MV-4-11 (cell line): ENCODE data around the gene COX19.

Source experiments
- DNase-seq: peaks from one replicate; lab custom pipeline; 2025; lab: John Stamatoyannopoulos, UW

The COX19 gene

DNA sequence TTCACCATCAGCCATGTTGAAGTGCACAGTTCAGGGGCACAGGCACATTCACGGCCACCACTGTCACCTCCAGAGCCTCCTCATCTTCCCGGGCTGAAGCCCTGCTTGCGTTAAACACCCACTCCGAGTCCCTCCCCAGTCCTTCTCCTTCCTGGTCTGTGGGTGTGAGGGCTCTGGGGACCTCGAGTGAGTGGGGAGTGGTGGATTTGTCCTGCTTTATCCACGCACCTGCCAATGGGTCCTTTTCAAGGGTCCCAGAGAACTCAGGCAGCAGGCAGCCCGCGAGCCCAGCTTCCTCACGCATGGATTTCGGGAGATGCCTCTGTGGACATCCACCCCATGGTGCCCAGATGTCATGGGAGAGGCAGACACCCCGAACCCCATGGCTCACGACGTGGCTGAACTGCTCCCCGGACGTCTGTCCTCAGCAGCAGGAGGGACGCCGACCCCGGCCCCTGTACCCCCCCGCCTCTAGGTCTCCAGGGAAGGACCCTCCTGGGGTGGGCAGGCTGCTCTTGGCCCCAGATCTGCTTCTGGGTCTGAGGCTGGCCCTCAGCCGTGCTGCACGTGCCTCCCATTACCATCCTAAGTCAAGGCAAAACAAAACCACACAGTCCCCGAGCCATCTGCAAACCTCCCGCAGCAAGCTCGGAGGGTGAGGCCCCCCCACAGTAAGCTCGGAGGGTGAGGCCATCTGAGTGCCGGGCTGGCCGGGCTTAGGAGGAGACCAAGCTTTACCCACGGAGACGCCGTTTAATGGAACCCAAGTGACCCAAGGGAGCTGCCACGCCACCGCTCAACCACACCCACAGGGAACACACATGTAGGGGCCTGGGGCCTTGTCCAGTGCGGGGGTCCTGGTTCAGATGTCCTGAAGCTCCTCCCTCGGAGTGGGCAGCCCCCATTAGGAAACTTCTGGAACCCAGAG lies 16.6 kb upstream of the COX19 start:
- no peak for DNase-seq

DNA sequence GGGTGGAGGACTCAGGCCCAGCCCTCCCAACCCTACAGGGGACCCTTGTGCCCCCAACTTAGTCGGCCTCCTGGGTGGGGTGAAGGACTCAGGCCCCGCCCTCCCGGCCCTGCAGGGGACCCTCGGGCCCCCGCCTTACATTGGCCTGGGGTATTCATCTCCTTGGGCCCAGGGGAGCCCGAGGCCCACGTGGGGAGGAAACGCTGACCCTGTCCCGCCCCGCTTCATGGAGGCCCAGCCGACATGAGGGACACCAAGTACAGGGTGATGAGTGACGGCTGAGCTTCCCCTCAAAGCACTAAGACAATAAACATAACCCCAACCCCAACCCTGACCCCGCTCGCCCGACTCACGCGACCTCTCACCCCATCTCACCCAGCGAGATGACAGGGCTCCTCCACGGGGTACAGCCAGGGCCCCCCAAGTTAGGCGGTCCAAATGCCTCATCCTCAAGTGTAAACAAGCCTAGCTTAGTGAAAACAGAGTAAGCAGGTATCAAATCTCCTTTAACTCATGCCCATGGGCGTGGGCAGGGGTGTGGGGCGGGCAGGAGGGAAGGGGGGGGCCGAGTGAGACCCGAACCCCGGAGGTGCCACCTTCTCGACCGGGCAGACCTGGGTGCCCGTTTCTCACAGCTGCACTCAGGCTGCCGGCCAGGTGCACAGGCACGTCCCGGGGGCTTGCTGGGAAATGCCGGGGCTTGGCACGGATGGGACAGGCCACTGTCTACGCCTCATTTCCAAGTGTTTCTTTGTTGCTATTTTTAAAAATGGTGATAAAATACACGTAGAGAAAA lies 15.8 kb upstream of the COX19 start:
- no peak for DNase-seq

GRCh38 chr7:990352-990932 lies 15.1 kb upstream of the COX19 start:
- DNase-seq: no peak

GRCh38 chr7:988963-989529 lies 13.7 kb upstream of the COX19 start:
- no peak for DNase-seq

GRCh38 chr7:988426-988911 lies 13.1 kb upstream of the COX19 start:
- no peak for DNase-seq

GRCh38 chr7:987909-988308 lies 12.6 kb upstream of the COX19 start:
- DNase-seq: no peak

DNA sequence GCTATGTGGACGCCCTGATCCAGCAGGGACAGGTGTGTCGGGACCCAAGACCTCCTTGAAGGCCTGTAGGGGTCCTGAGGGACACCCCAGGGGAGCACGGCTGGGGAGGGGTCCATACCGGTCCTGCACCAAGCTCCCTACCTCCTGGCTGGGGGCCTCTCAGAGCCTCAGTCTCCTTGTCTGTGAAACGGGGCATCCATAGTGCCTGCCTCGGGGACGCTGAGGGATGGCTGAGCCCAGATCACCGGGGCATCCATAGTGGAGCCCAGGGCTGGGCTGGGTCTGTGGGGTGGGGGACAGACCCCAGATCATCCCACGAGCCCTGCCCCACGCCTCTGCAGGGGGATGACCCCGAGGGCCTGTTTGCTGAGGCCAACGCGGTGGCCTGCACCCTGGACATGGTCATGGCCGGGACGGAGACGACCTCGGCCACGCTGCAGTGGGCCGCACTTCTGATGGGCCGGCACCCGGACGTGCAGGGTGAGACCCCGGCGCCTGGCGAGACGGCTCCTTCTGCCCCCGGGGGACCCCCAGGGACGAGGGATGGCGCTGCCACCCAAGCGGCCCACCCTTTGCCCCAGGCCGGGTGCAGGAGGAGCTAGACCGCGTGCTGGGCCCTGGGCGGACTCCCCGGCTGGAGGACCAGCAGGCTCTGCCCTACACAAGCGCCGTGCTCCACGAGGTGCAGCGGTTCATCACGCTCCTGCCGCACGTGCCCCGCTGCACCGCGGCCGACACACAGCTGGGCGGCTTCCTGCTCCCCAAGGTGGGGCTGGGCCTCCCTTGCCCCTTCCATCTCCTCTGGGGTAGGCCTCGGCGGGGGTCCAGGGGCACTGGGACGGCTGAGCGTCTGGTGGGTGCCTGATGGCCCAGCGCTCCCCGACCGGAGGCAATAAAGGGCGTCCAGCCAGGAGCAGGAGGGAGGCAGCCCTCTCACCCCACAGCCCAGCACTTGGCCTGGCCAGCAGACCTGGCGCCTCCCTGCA lies 11.7 kb upstream of the COX19 start:
- no peak for DNase-seq

DNA sequence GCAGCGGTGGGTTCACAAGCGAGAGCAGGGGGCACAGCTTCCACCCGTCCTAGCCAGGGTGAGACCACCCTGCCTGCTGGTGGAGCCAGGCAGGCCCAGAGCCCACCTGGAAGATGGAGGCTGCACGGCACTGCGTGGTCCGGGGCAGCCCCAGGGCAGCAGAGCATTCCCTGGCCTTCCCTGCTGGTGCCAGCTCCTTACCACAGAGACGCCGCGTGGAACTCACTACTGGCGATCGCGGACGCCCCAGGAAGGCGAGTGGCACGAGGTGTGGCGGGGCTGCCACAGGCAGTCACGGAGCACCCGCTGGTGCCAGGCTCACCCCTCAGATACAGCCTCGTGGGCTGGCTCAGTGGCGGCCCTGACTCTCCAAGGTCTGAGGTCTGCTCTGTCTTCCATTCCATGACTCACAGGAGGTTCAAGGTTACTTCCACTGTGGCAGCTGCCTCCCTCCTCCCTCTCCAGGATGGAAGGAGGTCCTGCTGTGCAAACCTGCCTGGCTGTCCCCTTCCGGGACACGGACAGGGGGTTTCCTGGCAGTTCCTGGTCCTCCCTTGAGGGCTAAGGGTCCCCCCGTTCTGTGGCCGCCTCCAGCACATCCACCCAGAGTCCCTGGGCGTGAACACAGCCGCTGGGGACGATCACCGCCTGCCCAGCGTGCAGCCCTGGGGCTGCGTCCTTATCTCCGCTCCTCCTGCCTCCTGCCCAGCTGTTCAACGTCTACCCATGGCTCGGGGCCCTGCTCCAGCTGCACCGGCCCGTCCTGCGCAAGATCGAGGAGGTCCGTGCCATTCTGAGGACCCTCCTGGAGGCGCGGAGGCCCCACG lies 10.8 kb upstream of the COX19 start:
- DNase-seq: no peak

GRCh38 chr7:985127-985416 lies 9.7 kb upstream of the COX19 start:
- no peak for DNase-seq

DNA sequence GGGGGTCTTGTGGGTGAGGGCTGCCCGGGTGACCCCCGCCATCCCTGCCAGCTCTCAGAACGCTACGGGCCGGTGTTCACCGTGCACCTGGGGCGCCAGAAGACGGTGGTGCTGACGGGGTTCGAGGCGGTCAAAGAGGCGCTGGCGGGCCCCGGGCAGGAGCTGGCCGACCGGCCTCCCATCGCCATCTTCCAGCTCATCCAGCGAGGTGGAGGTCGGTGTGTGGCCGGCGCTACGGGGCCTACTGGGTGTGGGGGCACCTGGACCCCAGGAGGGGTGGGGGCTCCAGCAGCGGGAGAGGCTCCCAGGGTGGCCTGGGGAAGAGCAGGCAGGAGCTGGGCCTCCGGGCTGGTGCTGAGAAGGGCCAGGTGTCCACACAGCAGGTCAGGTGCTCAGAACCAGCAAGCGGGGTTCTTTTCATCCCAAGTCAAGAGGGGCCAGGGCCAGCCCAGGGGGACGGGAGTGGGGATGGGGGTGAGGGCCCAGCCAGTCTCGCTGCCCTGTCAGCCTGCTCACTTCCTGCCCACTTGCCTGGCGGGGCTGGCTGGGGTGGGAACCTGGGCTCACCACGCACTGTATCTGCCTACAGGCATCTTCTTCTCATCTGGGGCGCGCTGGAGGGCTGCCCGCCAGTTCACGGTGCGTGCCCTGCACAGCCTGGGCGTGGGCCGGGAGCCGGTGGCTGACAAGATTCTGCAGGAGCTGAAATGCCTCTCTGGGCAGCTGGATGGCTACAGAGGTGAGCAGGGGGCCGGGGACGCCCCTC lies 9.2 kb upstream of the COX19 start:
- DNase-seq: no peak

DNA sequence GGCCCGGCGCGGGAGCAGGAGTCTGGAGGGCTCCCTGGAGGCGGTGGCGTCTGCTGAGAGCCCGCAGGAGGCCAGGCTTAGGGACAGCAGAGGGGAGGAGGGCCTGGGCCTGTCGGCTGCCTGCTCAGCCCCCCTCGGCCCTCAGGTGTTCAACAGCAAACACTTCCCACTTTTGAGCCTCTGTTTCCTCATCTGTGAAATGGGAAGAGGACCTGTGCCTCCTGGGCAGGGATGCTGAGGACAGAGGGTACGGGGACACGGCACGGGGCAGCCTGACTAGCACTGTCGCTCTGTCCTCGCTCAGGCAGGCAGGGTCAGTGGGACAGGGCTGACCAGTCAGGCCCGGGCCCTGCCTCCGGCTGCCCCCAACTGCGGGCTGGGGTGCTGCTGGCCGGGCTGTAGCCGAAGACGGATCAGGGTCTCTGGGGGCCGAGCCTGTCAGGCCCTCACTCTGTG lies 8.3 kb upstream of the COX19 start:
- no peak for DNase-seq

DNA sequence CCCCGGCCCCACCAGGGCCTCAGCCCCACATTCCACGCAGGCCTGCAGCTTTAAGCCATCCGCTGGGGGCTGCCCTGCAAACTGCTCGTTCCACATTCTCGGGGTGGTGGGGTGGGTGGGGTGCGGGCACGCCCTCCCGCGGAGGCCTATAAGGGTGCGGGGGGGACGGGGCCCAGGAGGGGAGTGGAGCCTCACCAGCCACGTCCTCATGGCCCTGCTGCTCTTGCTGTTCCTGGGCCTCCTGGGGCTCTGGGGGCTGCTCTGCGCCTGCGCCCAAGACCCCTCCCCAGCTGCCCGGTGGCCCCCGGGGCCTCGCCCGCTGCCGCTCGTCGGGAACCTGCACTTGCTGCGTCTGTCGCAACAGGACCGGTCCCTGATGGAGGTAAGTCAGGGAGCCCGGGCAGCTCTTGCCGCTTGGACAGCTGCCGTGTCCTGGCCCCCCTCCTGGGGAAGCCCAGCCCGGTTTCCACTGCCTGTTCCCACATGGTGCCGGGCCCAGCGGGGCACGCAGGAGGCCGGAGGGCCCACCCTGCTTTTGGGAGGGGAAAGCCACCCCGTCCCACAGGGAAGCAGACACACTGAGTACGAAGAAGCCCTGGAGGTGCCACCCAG lies 7.8 kb upstream of the COX19 start, which contains the start of gene CYP2W1:
TSS of gene CYP2W1 (plus strand) at position 178 of the 612 bp plus-strand sequence. CDS start at position 209, 31 bp downstream.
- DNase-seq: no peak

- no peak for DNase-seq
These were observed 7.2 kb upstream of the COX19 start for GRCh38 chr7:982511-983003.

DNA sequence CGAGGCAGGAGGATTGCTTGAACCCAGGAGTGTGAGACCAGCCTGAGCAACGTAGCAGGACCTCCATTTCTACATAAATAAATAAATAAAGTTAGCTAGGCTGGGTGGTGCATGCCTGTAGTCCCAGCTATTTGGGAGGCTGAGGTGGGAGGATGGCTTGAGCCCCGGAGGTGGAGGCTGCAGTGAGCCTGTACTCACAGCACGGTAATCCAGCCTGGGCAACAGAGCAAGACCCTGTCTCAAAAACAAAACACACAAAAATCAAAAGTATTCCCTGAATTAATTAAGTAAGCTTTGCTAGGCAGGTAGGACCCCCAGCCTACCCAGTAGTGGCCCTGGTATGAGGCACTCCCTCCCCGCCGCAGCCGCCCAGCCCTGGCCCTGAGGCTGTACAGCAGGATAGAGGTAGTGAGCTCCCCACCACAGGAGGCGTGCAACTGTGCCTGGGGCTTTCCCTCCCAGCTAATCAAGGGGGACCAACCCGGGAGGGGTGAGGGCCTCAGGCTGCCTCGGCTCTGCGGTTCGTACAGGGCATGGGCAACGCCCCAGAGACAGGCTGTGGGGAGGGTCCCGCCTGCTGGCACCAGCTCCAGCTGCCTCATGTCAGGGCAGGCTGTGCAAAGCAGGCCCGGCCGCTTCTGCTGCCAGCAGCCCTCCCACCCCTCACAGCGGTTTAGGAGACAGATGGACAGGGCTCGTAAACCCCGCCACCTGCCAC lies 6.6 kb upstream of the COX19 start:
- DNase-seq: no peak

DNA sequence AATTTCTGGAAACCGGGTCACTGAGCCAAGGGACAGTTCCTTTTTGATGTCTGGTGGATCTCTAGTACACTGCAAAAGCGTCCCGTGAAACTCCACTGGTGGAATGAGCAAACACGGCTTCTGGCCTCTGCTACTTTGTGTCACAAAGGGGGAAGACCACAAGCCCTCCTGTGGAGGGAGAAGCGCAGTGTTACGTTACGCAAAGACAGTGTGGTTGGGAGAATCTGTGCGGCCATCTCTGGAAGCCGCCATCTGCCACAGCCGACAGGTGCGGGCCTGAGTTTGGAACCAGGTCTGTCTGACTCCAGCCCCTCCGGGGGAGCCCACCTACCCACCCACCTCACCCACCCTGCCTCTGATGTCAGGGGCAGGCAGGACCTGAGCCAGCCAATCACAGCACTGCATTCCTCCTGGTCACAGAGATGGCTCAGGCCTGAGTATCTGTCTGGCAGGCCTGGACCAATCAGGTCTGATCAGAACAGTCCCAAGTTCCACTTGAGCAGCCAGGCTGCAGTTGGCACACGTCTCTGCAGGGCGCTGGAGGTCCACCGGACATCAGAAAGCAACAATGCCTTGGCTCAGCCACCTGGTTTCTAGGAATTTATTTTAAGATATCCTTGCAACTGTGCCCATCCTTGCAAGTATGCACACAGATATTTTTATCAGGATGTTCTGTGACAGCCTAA lies 4.7 kb upstream of the COX19 start:
- DNase-seq: peak; percentile 33

DNA sequence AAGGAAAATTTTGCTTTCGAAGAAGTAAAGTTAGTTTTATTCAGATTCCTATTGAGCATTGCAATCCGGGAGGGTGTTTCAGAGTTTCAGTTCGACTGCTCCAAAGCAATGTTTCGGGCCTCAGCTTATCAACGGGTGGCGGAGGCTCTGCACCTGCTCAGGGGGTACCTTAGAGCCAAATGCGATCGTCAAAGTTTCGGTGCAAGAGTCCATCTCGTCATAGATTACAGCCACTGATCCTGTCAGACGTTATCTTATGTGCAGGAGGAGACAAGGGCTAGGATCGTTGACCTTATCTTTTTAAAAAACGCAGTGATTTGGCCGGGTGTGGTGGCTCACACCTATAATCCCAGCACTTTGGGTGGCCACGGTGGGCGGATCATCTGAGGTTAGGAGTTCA lies 3.8 kb upstream of the COX19 start:
- DNase-seq: no peak

GRCh38 chr7:978416-979091 lies 3.2 kb upstream of the COX19 start:
- no peak for DNase-seq
